GM13977 (cell line): ENCODE measurements around the gene GALNT5.
"Not testable (repeated sequence)": the region's sequence is repeated elsewhere in the genome, so short reads cannot be mapped to it uniquely, and the experiment has no call there.

ENCODE experiments used
- DNase-seq: peaks from one replicate; pipeline ENCODE4 v3.0.0; 2012; ENCODE audit warnings: low spot score
- CTCF ChIP-seq: IDR thresholded peaks from 2 replicates; pipeline ENCODE4 v1.5.1; 2012; ENCODE audit warnings: mild to moderate bottlenecking, control low read depth; ENCODE audit not compliant: insufficient read depth; ENCODE audit errors: extremely low read depth, missing control alignments
- in situ Hi-C: fragments of 300-500 bp; cut with MboI; formaldehyde crosslinking; loops from one replicate; pipeline ENCODE4 v1.12.0; 2022; ENCODE audit warnings: low sequenced_read_pairs, low pct_unique_long_range_greater_than_20kb, mixed read lengths, inconsistent platforms; ENCODE audit not compliant: unreplicated experiment

Gene GALNT5

GRCh38 chr2:157221394-157221988 lies 36.0 kb upstream of the GALNT5 start:
- in situ Hi-C loops, result no loop called here
- DNase-seq, result no peak
- no peak for TF ChIP-seq CTCF

- DNase-seq, result no peak
- in situ Hi-C loops, result no loop called here
- no peak for TF ChIP-seq CTCF
These were observed 33.8 kb upstream of the GALNT5 start for GRCh38 chr2:157223624-157224205.

- DNase-seq, in situ Hi-C loops: not testable (repeated sequence)
These were observed 33.1 kb upstream of the GALNT5 start for GRCh38 chr2:157224448-157224847.

GRCh38 chr2:157227592-157227991 lies 29.9 kb upstream of the GALNT5 start:
- in situ Hi-C loops, result no loop called here
- no peak for DNase-seq
- TF ChIP-seq CTCF, result no peak

- DNase-seq, result no peak
- no peak for TF ChIP-seq CTCF
- in situ Hi-C loops, result no loop called here
These were observed 28.6 kb upstream of the GALNT5 start for GRCh38 chr2:157228946-157229345.

GRCh38 chr2:157229572-157229971 lies 27.9 kb upstream of the GALNT5 start:
- in situ Hi-C loops, result no loop called here
- no peak for DNase-seq
- TF ChIP-seq CTCF, result no peak

GRCh38 chr2:157231476-157231875 lies 26.0 kb upstream of the GALNT5 start:
- DNase-seq, result no peak
- TF ChIP-seq CTCF, result no peak
- in situ Hi-C loops, result no loop called here
